Suppressor macrophage (primary cell): ENCODE data around the gene RHOT2.

Experiments
- DNase-seq, 4 experiments: peaks; one replicate each; pipeline ENCODE4 v3.0.0-alpha.2; 2020 to 2022

The RHOT2 gene

GRCh38 chr16:715477-716199 lies 47.7 kb downstream of the RHOT2 start:
- DNase-seq = peak in 3 of 4 experiments; percentile 11 to 57 (median 36)

GRCh38 chr16:716200-716568 lies 48.3 kb downstream of the RHOT2 start:
- no peak for DNase-seq

- no peak for DNase-seq
Observed at GRCh38 chr16:716768-717325, 48.9 kb downstream of the RHOT2 start.

- DNase-seq = no peak
Observed at GRCh38 chr16:717450-718245, 49.7 kb downstream of the RHOT2 start.

- DNase-seq = no peak
Observed at GRCh38 chr16:718389-718788, 50.5 kb downstream of the RHOT2 start.

GRCh38 chr16:718922-719321 lies 51.0 kb downstream of the RHOT2 start:
- DNase-seq = no peak

- no peak for DNase-seq
Observed at GRCh38 chr16:719815-720446, 52.0 kb downstream of the RHOT2 start.

GRCh38 chr16:720447-720989 lies 52.6 kb downstream of the RHOT2 start:
- peak; percentile 46 to 75 (median 60) for DNase-seq

DNA sequence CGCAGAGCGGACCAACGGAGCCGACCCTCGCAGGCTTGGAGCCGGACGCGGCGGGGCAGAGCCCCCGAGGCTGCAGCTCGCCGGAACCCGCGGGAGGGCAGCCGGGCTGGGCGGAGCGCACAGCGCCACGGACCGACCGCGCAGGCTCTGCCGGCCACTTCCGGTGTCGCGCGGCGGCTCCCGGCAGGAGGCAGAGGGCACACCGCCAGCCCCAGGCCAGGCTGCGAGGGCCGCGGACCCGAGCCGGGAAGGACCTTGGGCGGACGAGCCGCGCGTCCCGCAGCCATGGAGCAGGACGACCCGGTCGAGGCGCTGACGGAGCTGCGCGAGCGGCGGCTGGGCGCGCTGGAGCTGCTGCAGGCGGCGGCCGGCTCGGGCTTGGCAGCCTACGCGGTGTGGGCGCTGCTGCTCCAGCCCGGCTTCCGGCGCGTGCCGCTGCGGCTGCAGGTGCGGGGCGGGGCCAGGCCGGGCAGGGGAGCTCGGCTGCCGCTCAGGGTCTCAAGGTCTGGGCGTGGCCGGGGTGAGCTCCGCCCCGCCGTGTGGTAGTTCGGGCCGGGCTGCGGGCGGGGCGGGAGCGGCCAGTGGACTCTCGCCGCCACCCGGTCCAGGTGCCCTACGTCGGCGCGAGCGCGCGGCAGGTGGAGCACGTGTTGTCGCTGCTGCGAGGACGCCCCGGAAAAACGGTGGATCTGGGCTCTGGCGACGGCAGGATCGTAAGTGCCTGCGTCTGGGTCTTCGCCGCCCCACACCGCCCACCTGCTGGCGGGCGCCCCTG lies 53.2 kb downstream of the RHOT2 start, which contains the start of gene ANTKMT:
Gene ANTKMT, plus strand, starts transcription at position 157 of the 775 bp plus-strand sequence. Its CDS starts 129 bp downstream, at position 286.
- peak; percentile 75 to 92 (median 84) for DNase-seq

DNA sequence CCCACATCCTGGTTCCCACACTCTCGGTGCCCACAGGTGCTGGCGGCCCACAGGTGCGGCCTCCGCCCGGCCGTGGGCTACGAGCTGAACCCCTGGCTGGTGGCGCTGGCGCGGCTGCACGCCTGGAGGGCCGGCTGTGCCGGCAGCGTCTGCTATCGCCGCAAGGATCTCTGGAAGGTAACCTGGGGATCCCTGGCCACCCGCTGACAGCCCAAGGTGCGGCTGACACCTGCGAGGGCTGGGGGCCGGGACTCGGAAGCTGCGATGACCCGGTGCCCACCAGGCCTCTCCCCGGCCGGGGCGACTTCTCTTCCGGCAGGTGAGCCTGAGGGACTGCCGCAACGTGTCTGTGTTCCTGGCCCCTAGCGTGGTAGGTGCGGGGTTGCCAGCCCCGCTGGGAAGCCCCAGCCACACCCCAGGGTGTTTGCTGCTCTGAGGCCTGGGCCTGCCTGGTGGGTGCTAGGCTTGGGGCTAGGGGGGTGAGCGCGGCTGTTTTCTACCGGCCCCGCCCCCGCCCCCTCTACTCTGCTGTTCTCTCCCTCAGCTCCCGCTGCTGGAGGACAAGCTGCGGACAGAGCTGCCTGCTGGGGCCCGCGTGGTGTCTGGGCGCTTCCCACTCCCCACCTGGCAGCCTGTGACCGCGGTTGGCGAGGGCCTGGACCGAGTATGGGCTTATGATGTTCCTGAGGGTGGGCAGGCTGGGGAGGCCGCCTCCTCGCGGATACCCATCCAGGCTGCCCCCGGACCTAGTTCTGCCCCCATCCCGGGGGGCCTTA lies 54.0 kb downstream of the RHOT2 start:
- no peak for DNase-seq

DNA sequence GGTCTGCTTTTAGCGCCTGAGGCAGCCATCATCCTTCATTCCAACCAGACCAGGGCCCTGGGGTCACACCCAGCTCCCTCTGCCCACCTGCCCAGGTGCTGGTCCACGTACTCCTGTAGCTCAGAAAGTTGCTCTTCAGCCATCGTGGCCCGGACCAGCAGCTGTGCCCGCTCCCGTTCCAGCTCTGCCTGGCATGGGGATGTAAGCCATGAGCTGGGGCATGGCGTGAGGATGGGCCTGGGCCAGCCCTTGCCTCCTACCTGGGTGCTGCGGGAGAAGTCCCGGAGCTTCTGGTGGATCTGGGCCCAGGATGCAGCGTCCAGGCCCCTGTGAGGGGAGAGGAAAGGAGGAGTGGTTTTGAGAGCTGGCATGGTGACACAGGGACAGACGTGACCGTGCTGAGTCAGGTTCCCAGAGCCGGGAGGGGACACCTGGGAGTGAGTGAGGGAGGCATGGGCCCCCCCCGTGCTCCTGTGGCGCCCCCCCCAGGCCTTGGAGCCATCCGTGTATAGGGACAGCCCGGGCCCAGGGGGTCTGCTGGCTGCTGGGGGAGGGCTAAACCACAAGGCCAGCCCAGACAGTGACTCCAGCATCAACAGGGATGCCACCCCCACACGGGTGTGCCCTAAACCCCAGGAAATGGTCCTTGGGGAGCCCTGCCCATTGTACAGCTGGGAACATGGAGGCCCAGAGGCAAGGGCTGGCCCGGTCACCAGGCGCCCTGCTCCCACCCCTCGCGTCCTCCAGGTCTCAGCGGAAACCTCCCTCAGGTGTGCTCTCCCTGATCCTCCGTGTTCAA lies 55.1 kb downstream of the RHOT2 start:
- DNase-seq = no peak

DNA sequence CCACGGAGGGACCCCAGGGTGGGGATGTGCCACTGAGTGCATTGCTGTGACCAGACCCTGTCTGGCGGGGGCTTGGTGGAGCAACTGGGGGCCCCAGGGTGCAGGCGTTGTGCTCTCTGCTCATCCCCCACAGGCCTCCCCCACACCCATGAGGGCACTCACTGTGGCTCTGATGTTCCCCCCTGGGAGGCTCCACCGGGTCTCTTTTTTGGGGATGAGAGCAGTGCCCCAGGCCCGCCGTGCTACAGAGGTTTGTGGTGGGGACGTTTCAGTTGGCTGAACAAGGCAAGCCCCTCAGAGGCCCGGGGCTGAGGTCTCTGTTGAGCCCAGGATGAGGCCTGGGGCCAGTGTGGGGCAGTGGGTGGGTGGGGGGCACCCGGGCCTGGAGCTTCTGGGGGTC lies 55.8 kb downstream of the RHOT2 start:
- DNase-seq = no peak
